K562 (cell line): ENCODE data around the gene SYNGR3. TPM values are rescaled to one million over a fixed set of nuclear protein-coding genes. Genes with fewer than 3 reads are reported as not detected.
A peak's percentile ranks its signal among the peaks of the same experiment; 100 is the strongest.

Experiments
- ATAC-seq: fragments of 200-7000 bp; cut with Tn5 transposase; 3 replicates; pipeline ENCODE4 v1.9.1; 2020; ENCODE audit warnings: moderate library complexity
- BruUV-seq: library from RNA; stranded (reverse); fragments of 400-500 nt; replicated peaks from 2 replicates; lab custom pipeline; 2021; lab: Mats Ljungman, UMichigan
- CTCF ChIA-PET: fragments of 300-600 bp; formaldehyde crosslinking; extraction: SDS; loops from one replicate; lab custom pipeline; 2021; ENCODE audit warnings: low intra/inter-chr PET ratio; lab: Yijun Ruan, JAX
- POLR2A ChIA-PET: fragments of 300-600, 350-650 bp; sonication (Branson Sonifier 250); formaldehyde crosslinking; extraction: SDS; loops from one replicate; lab custom pipeline; 2021; ENCODE audit warnings: antibody characterized with exemption, inconsistent platforms; lab: Yijun Ruan, JAX
- DNase-seq, 4 experiments: peaks; one replicate each; pipeline versions ENCODE4 v3.0.0 to v3.0.0-alpha.2; 2011 to 2018; ENCODE audit warnings: low spot score in 3 of 4, mixed read lengths in 3 of 4; ENCODE audit errors: extremely low read depth in 1 of 4
- FAIRE-seq: peaks from 2 replicates; lab custom pipeline; 2011; peaks lifted over from hg19 to GRCh38; lab: Jason Lieb, UNC
- H2AFZ ChIP-seq: 2 replicates; pipeline ENCODE4 v1.6.0; 2011; ENCODE audit warnings: low read depth, low read length, control low read depth, inconsistent platforms
- H3K27ac ChIP-seq: fragments of 200-600 bp; 3 replicates; pipeline ENCODE4 v1.8.0; 2011; ENCODE audit warnings: low read depth, mild to moderate bottlenecking, control low read depth, inconsistent platforms, low read length, moderate library complexity, mixed read lengths; ENCODE audit errors: extremely low read depth
- H3K27me3 ChIP-seq, 2 experiments: fragments of 300-600 bp in 1 of 2; 2 replicates in 1 of 2; 3 replicates in 1 of 2; pipeline versions ENCODE4 v1.6.0 to v1.8.0; 2011; ENCODE audit warnings: inconsistent platforms in 2 of 2, low read length in 2 of 2, mild to moderate bottlenecking in 1 of 2, mixed read lengths in 1 of 2, moderate library complexity in 1 of 2; ENCODE audit not compliant: control insufficient read depth in 2 of 2, insufficient read depth in 2 of 2
- H3K36me3 ChIP-seq: fragments of 300-600 bp; 3 replicates; pipeline ENCODE4 v1.8.0; 2011; ENCODE audit warnings: mild to moderate bottlenecking, low read length, inconsistent platforms; ENCODE audit not compliant: control insufficient read depth, insufficient read depth
- H3K4me1 ChIP-seq, 2 experiments: fragments of 200-600 bp in 1 of 2; replicated peaks in 1 of 2; 2 replicates in 1 of 2; 3 replicates in 1 of 2; pipeline versions ENCODE4 v1.5.1 to v1.8.0; 2011; ENCODE audit warnings: inconsistent platforms in 2 of 2, low read length in 2 of 2, mild to moderate bottlenecking in 1 of 2, mixed read lengths in 1 of 2, moderate library complexity in 1 of 2; ENCODE audit not compliant: control insufficient read depth in 2 of 2, insufficient read depth in 2 of 2
- H3K4me2 ChIP-seq: 2 replicates; pipeline ENCODE4 v1.6.1; 2011; ENCODE audit warnings: low read length, control low read depth, inconsistent platforms, mixed read lengths; ENCODE audit not compliant: insufficient read depth
- H3K4me3 ChIP-seq: fragments of 200-600 bp; sonication (generic), shearing (Covaris generic); 2 replicates; pipeline ENCODE4 v1.5.1; 2016; ENCODE audit warnings: control low read depth, inconsistent platforms
- H3K79me2 ChIP-seq: fragments of 200-600 bp; 3 replicates; pipeline ENCODE4 v1.8.0; 2011; ENCODE audit warnings: low read length, inconsistent platforms; ENCODE audit not compliant: control insufficient read depth, insufficient read depth
- H3K9ac ChIP-seq, 2 experiments: 2 replicates each; pipeline versions ENCODE4 v1.6.0 to v1.6.1; 2011; ENCODE audit warnings: low read depth in 2 of 2, low read length in 2 of 2, control low read depth in 1 of 2, inconsistent platforms in 1 of 2, mild to moderate bottlenecking in 1 of 2, mixed read lengths in 1 of 2; ENCODE audit not compliant: insufficient read depth in 1 of 2
- H3K9me1 ChIP-seq: one replicate; pipeline ENCODE4 v1.6.0; 2011; ENCODE audit warnings: inconsistent platforms, mild to moderate bottlenecking, low read length, moderate library complexity; ENCODE audit not compliant: control insufficient read depth, insufficient read depth
- H3K9me3 ChIP-seq: replicated peaks from 2 replicates; pipeline ENCODE4 v1.5.1; 2011; ENCODE audit warnings: low read depth, low read length, inconsistent platforms; ENCODE audit not compliant: control insufficient read depth, insufficient read depth
- H4K20me1 ChIP-seq: replicated peaks from 2 replicates; pipeline ENCODE4 v1.6.1; 2011; ENCODE audit warnings: low read length, inconsistent platforms, mixed read lengths; ENCODE audit not compliant: control insufficient read depth, insufficient read depth
- FIP1L1 ChIP-seq: fragments of 200-400 bp; formaldehyde crosslinking; IDR thresholded peaks from 2 replicates; pipeline ENCODE4 v1.6.1; 2018; ENCODE audit warnings: mild to moderate bottlenecking, low read depth, low read length; ENCODE audit not compliant: poor library complexity, severe bottlenecking
- HEY1 ChIP-seq: fragments of 250-450 bp; sonication (Bioruptor Pico); IDR thresholded peaks from 2 replicates; pipeline ENCODE4 v1.5.0; 2020; ENCODE audit warnings: mild to moderate bottlenecking, moderate library complexity, borderline replicate concordance
- POLR2A ChIP-seq: fragments of 450-650 bp; conservative IDR thresholded peaks from 2 replicates; pipeline ENCODE4 v1.6.1; 2016
- POLR2G ChIP-seq: fragments of 200-400 bp; formaldehyde crosslinking; IDR thresholded peaks from 2 replicates; pipeline ENCODE4 v1.6.1; 2017; ENCODE audit warnings: low read depth, mild to moderate bottlenecking, antibody characterized with exemption, low read length, moderate library complexity
- RBFOX2 ChIP-seq: fragments of 200-400 bp; formaldehyde crosslinking; IDR thresholded peaks from 2 replicates; pipeline ENCODE4 v1.6.1; 2017; ENCODE audit warnings: low read depth, mild to moderate bottlenecking, low read length, moderate library complexity
- ZBTB33 ChIP-seq: sonication (generic); formaldehyde crosslinking; IDR thresholded peaks from 2 replicates; pipeline ENCODE4 v1.8.1; 2023; ENCODE audit warnings: mild to moderate bottlenecking, missing genetic modification reagents
- ZNF133 ChIP-seq: fragments of 250-450 bp; sonication (Bioruptor Pico); IDR thresholded peaks from 2 replicates; pipeline ENCODE4 v1.4.0; 2020; ENCODE audit warnings: mild to moderate bottlenecking
- WGBS: fragments of 100-300 bp; shearing (Covaris generic); methylation state at CpG from one replicate; pipeline ENCODE4 v1.1.6; 2016; ENCODE audit warnings: low coverage, mixed read lengths; ENCODE audit not compliant: insufficient coverage; ENCODE audit errors: missing lambda C conversion rate; 5-methylcytosine and 5-hydroxymethylcytosine counted together
- in situ Hi-C: fragments of 300-500 bp; cut with MboI; formaldehyde crosslinking; loops from 4 replicates; pipeline ENCODE4 v1.15.0; 2018; ENCODE audit warnings: inconsistent platforms, mixed read lengths
- intact Hi-C: fragments of 100-400 bp; cut with micrococcal nuclease; formaldehyde crosslinking; loops from 2 replicates; pipeline ENCODE4 v1.14.2; 2022
- polyA plus RNA-seq, 8 experiments: library from polyadenylated mRNA; depleted of rRNA in 4 of 8; stranded (reverse) in 5 of 8; unstranded in 3 of 8; fragments of >200 nt; fragmentation: Nextera tagmentation in 2 of 8; fragmentation: Illumina TruSeq in 1 of 8; extraction: Ambion mirVana in 2 of 8; extraction: Trizol in 1 of 8; gene quantifications; 2 replicates each; pipeline versions ENCODE4 v1.2.1 to v1.2.3, GENCODE V29; 2011 to 2014; ENCODE audit warnings: inconsistent platforms in 1 of 8, missing spikeins in 1 of 8
- total RNA-seq, 7 experiments: library from RNA; depleted of rRNA in 6 of 7; stranded (reverse); fragments of >200 nt in 6 of 7; fragmentation: Illumina TruSeq in 2 of 7; extraction: Trizol in 2 of 7; gene quantifications; 2 replicates each; pipeline versions ENCODE4 v1.2.1 to v1.2.3, GENCODE V29; 2011 to 2021; ENCODE audit warnings: low replicate concordance in 1 of 7

Gene SYNGR3
- total and polyA plus RNA-seq, 9 of the 15 experiments (the other 6 are each of a cell fraction or from before 2014, with no cell fraction given) = 3.7 to 69.2 (median 36.3) TPM

- WGBS = 89% methylated on average over 32 of the region's 53 CpGs
- FAIRE-seq = no peak
- no peak for ATAC-seq
- peak in 1 of 4 experiments; percentile 10 for DNase-seq
- Histone ChIP-seq H3K9me3 (no peaks in the 10 kb centered on the region), H3K27me3 (no peaks in the 10 kb centered on the region), H3K79me2 (peaks cover 8% of the 10 kb centered on the region), H3K4me3 (no peak overlapping the region), H3K27ac (no peak overlapping the region), H2AFZ (no peak overlapping the region), H3K4me1 (peaks cover 2 to 84% of the 10 kb centered on the region in 2 experiments; a peak in 4 of 5 replicates), H3K36me3 (peaks cover 44% of the 10 kb centered on the region; the same call in 2 of the 3 replicates), H4K20me1 (no peaks in the 10 kb centered on the region), H3K4me2 (no peak overlapping the region), H3K9me1 (no peaks in the 10 kb centered on the region), H3K9ac (no peak overlapping the region; a peak in 1 of 4 replicates)
- CTCF ChIA-PET = no interaction called here
- POLR2A ChIA-PET = interaction anchor here (0.9 to 10.2 kb wide), 2 partner anchors 8 to 14 kb away, joined by 4 to 103 read pairs; partner anchors contain the start of genes RNF151, RPS2 and TBL3
- no TSS peak for BruUV-seq
- in situ Hi-C loops (no loop called here), intact Hi-C loops (no loop called here)
- TF ChIP-seq POLR2A (peak; percentile 25), RBFOX2 (0 out of 2 replicates have a peak, but pooled peaks have one; percentile 6), HEY1 (no peak), ZNF133 (no peak), ZBTB33 (peak; percentile 36; the same call in 1 of the 2 replicates), FIP1L1 (peak; percentile 17), POLR2G (peak; percentile 69)
Observed at GRCh38 chr16:1980030-1980769, 9.6 kb upstream of the SYNGR3 start.
